Fibroblast of lung (primary cell): Measurements from ENCODE around the gene EPHB1. TPM values are rescaled to one million over a fixed set of nuclear protein-coding genes. Genes with fewer than 3 reads are reported as not detected.

Source experiments
- DNase-seq, 2 donors: peaks; one replicate each; pipeline versions ENCODE4 v3.0.0 to v3.0.0-alpha.2; 2010; ENCODE audit warnings: low read depth in 2 of 2
- H2AFZ ChIP-seq: 2 replicates; pipeline ENCODE4 v1.5.1; 2012; ENCODE audit warnings: low read length, control low read depth, inconsistent platforms
- H3K27ac ChIP-seq: 2 replicates; pipeline ENCODE4 v1.5.1; 2011; ENCODE audit warnings: low read length, control low read depth; ENCODE audit not compliant: insufficient read depth
- H3K27me3 ChIP-seq: 2 replicates; pipeline ENCODE4 v1.5.1; 2011; ENCODE audit warnings: mild to moderate bottlenecking, low read length; ENCODE audit not compliant: control insufficient read depth, insufficient read depth
- H3K36me3 ChIP-seq: 2 replicates; pipeline ENCODE4 v1.5.1; 2011; ENCODE audit warnings: low read length; ENCODE audit not compliant: control insufficient read depth, insufficient read depth
- H3K4me1 ChIP-seq: 2 replicates; pipeline ENCODE4 v1.5.1; 2011; ENCODE audit warnings: low read length; ENCODE audit not compliant: control insufficient read depth, insufficient read depth; ENCODE audit errors: extremely low read depth
- H3K4me2 ChIP-seq: 2 replicates; pipeline ENCODE4 v1.5.1; 2011; ENCODE audit warnings: low read length, control low read depth; ENCODE audit not compliant: insufficient read depth; ENCODE audit errors: extremely low read depth
- H3K4me3 ChIP-seq, 4 experiments: fragments of 200-600 bp in 1 of 4; sonication (generic) in 1 of 4; replicated peaks in 1 of 4; 2 replicates each; pipeline ENCODE4 v1.5.1; 2011 to 2016; ENCODE audit warnings: low read length in 4 of 4, low read depth in 3 of 4, mild to moderate bottlenecking in 3 of 4, control low read depth in 2 of 4, inconsistent platforms in 1 of 4, mixed read lengths in 1 of 4; ENCODE audit not compliant: insufficient read depth in 1 of 4; ENCODE audit errors: control extremely low read depth in 1 of 4
- H3K79me2 ChIP-seq: 2 replicates; pipeline ENCODE4 v1.5.1; 2012; ENCODE audit warnings: mild to moderate bottlenecking, low read length, inconsistent platforms; ENCODE audit not compliant: control insufficient read depth, insufficient read depth
- H3K9ac ChIP-seq: 2 replicates; pipeline ENCODE4 v1.5.1; 2011; ENCODE audit warnings: mild to moderate bottlenecking, low read length, control low read depth; ENCODE audit not compliant: insufficient read depth
- H3K9me3 ChIP-seq: 2 replicates; pipeline ENCODE4 v1.5.1; 2012; ENCODE audit warnings: low read depth, low read length; ENCODE audit not compliant: control insufficient read depth, insufficient read depth
- H4K20me1 ChIP-seq: 2 replicates; pipeline ENCODE4 v1.5.1; 2011; ENCODE audit warnings: low read length; ENCODE audit not compliant: control insufficient read depth, insufficient read depth; ENCODE audit errors: extremely low read depth
- CTCF ChIP-seq, 2 donors: IDR thresholded peaks in 1 of 2; conservative IDR thresholded peaks in 1 of 2; 1 replicate in 1 of 2; 2 replicates in 1 of 2; pipeline ENCODE4 v1.5.1; 2011 to 2012; ENCODE audit warnings: low read length in 2 of 2, control low read depth in 1 of 2, inconsistent platforms in 1 of 2, low read depth in 1 of 2, mild to moderate bottlenecking in 1 of 2
- EZH2 ChIP-seq: IDR thresholded peaks from 2 replicates; pipeline ENCODE4 v1.5.1; 2012; ENCODE audit warnings: low read length, control low read depth, mild to moderate bottlenecking; ENCODE audit errors: missing control alignments
- polyA plus RNA-seq, 2 donors: library from polyadenylated mRNA; depleted of rRNA in 1 of 2; stranded (reverse) in 1 of 2; unstranded in 1 of 2; fragments of >200 nt; gene quantifications; 2 replicates each; pipeline ENCODE4 v1.2.1, GENCODE V29; 2011 to 2012; ENCODE audit warnings: missing spikeins in 1 of 2
- total RNA-seq: library from RNA; depleted of rRNA; stranded (reverse); fragments of >200 nt; gene quantifications from 2 replicates; pipeline ENCODE4 v1.2.1, GENCODE V29; 2014

EPHB1 gene
- total and polyA plus RNA-seq, 2 donors (not counting 1 experiment from before 2014, with no cell fraction given): 0.14 to 0.50 TPM

- Histone ChIP-seq H3K79me2 (no peaks in the 10 kb centered on the region), H3K27me3 (no peaks in the 10 kb centered on the region), H3K9ac (no peak overlapping the region), H3K9me3 (no peaks in the 10 kb centered on the region), H3K4me1 (no peaks in the 10 kb centered on the region), H2AFZ (no peak overlapping the region), H3K27ac (no peak overlapping the region), H3K4me2 (no peak overlapping the region), H3K36me3 (no peaks in the 10 kb centered on the region), H3K4me3 (no peak overlapping the region), H4K20me1 (no peaks in the 10 kb centered on the region)
- no peak for DNase-seq
- no peak for TF ChIP-seq EZH2
- no peak for TF ChIP-seq CTCF (conservative IDR thresholded peaks at IDR 0.05 in 1 of 2, IDR thresholded peaks at IDR 0.05 in 1 of 2; ENCODE audit: low read depth in 1 of 2, low read length in 2 of 2)
These were observed 26.2 kb upstream of the EPHB1 start for GRCh38 chr3:134768837-134769236.

GRCh38 chr3:134769287-134769868 lies 25.7 kb upstream of the EPHB1 start:
- H3K27ac ChIP-seq: no peak overlapping the region
- H3K4me2 ChIP-seq: no peak overlapping the region
- no peaks in the 10 kb centered on the region for H3K27me3 ChIP-seq
- no peaks in the 10 kb centered on the region for H3K36me3 ChIP-seq
- no peak overlapping the region for H3K9ac ChIP-seq
- H2AFZ ChIP-seq: no peak overlapping the region
- no peaks in the 10 kb centered on the region for H4K20me1 ChIP-seq
- TF ChIP-seq CTCF (conservative IDR thresholded peaks at IDR 0.05 in 1 of 2, IDR thresholded peaks at IDR 0.05 in 1 of 2; ENCODE audit: low read depth in 1 of 2, low read length in 2 of 2): no peak
- no peak for TF ChIP-seq EZH2
- H3K4me1 ChIP-seq: no peaks in the 10 kb centered on the region
- no peaks in the 10 kb centered on the region for H3K9me3 ChIP-seq
- no peak overlapping the region for H3K4me3 ChIP-seq
- no peak for DNase-seq
- no peaks in the 10 kb centered on the region for H3K79me2 ChIP-seq

- no peaks in the 10 kb centered on the region for H4K20me1 ChIP-seq
- H3K9me3 ChIP-seq: no peaks in the 10 kb centered on the region
- H2AFZ ChIP-seq: no peak overlapping the region
- H3K4me3 ChIP-seq: no peak overlapping the region
- H3K9ac ChIP-seq: no peak overlapping the region
- no peak overlapping the region for H3K27ac ChIP-seq
- no peak for DNase-seq
- H3K4me2 ChIP-seq: no peak overlapping the region
- no peak for TF ChIP-seq EZH2
- no peak for TF ChIP-seq CTCF (conservative IDR thresholded peaks at IDR 0.05 in 1 of 2, IDR thresholded peaks at IDR 0.05 in 1 of 2; ENCODE audit: low read depth in 1 of 2, low read length in 2 of 2)
- H3K27me3 ChIP-seq: no peaks in the 10 kb centered on the region
- H3K79me2 ChIP-seq: no peaks in the 10 kb centered on the region
- H3K4me1 ChIP-seq: no peaks in the 10 kb centered on the region
- H3K36me3 ChIP-seq: no peaks in the 10 kb centered on the region
These were observed 23.0 kb upstream of the EPHB1 start for GRCh38 chr3:134772011-134772410.
